ENCODE measurements around the gene SELENOO. TPM values are rescaled to one million over a fixed set of nuclear protein-coding genes. Genes with fewer than 3 reads are reported as not detected.

Gene SELENOO
- total RNA-seq, 1 donor from 2014 or later = 12.0 TPM

- TF ChIP-seq CTCF (IDR thresholded peaks at IDR 0.05; ENCODE audit: insufficient read depth, low read length, poor library complexity, severe bottlenecking) = no peak
- no peak overlapping the region for H3K4me3 ChIP-seq (ENCODE audit: low read depth, low read length)
- H3K36me3 ChIP-seq (ENCODE audit: control insufficient read depth, insufficient read depth, low read length) = no peaks in the 10 kb centered on the region
Observed at GRCh38 chr22:50171319-50171964, 29.4 kb upstream of the SELENOO start.

GRCh38 chr22:50171965-50172421, 28.8 kb upstream of the SELENOO start:
- H3K27me3 ChIP-seq (ENCODE audit: control insufficient read depth, insufficient read depth, low read length) = peaks cover 35% of the 10 kb centered on the region
- H3K4me3 ChIP-seq (ENCODE audit: low read depth, low read length) = no peak overlapping the region
- DNase-seq (ENCODE audit: low read depth) = no peak
- no peaks in the 10 kb centered on the region for H3K36me3 ChIP-seq (ENCODE audit: control insufficient read depth, insufficient read depth, low read length)
- no peak for TF ChIP-seq CTCF (IDR thresholded peaks at IDR 0.05; ENCODE audit: insufficient read depth, low read length, poor library complexity, severe bottlenecking)

More at GRCh38 chr22:50171319-50171964, 29.4 kb upstream of the SELENOO start:
- H3K27me3 ChIP-seq (ENCODE audit: control insufficient read depth, insufficient read depth, low read length) = peaks cover 35% of the 10 kb centered on the region
- no peak for DNase-seq (ENCODE audit: low read depth)

- no peak for TF ChIP-seq CTCF (IDR thresholded peaks at IDR 0.05; ENCODE audit: insufficient read depth, low read length, poor library complexity, severe bottlenecking)
- no peaks in the 10 kb centered on the region for H3K36me3 ChIP-seq (ENCODE audit: control insufficient read depth, insufficient read depth, low read length)
- H3K27me3 ChIP-seq (ENCODE audit: control insufficient read depth, insufficient read depth, low read length) = peaks cover 36% of the 10 kb centered on the region
- DNase-seq (ENCODE audit: low read depth) = no peak
- no peak overlapping the region for H3K4me3 ChIP-seq (ENCODE audit: low read depth, low read length)
Observed at GRCh38 chr22:50173311-50173982, 27.4 kb upstream of the SELENOO start.

- peaks cover 34% of the 10 kb centered on the region for H3K27me3 ChIP-seq (ENCODE audit: control insufficient read depth, insufficient read depth, low read length)
- TF ChIP-seq CTCF (IDR thresholded peaks at IDR 0.05; ENCODE audit: insufficient read depth, low read length, poor library complexity, severe bottlenecking) = no peak
Observed at GRCh38 chr22:50173983-50174355, 26.8 kb upstream of the SELENOO start.

GRCh38 chr22:50174382-50175190, 26.2 kb upstream of the SELENOO start:
- TF ChIP-seq CTCF (IDR thresholded peaks at IDR 0.05; ENCODE audit: insufficient read depth, low read length, poor library complexity, severe bottlenecking) = no peak
- Histone ChIP-seq H3K4me3 (ENCODE audit: low read depth, low read length) (no peak overlapping the region), H3K36me3 (ENCODE audit: control insufficient read depth, insufficient read depth, low read length) (no peaks in the 10 kb centered on the region), H3K27me3 (ENCODE audit: control insufficient read depth, insufficient read depth, low read length) (peaks cover 33% of the 10 kb centered on the region)
- no peak for DNase-seq (ENCODE audit: low read depth)

More at GRCh38 chr22:50173983-50174355, 26.8 kb upstream of the SELENOO start:
- no peak for DNase-seq (ENCODE audit: low read depth)
- H3K4me3 ChIP-seq (ENCODE audit: low read depth, low read length) = no peak overlapping the region
- H3K36me3 ChIP-seq (ENCODE audit: control insufficient read depth, insufficient read depth, low read length) = no peaks in the 10 kb centered on the region
